HL-60 (cell line): Measurements from ENCODE around the gene HIRA.

ENCODE experiments used
- DNase-seq, 2 experiments: peaks; one replicate each; pipeline ENCODE4 v3.0.0-alpha.2; 2010 to 2020; ENCODE audit warnings: low read depth in 1 of 2, low spot score in 1 of 2
- H3K27ac ChIP-seq: fragments of 250-450 bp; sonication (Bioruptor Pico); replicated peaks from 2 replicates; pipeline ENCODE4 v1.5.1; 2020; ENCODE audit warnings: mild to moderate bottlenecking, moderate library complexity
- H3K27me3 ChIP-seq: fragments of 250-450 bp; sonication (Bioruptor Pico); 2 replicates; pipeline ENCODE4 v1.5.1; 2021; ENCODE audit warnings: mild to moderate bottlenecking, moderate library complexity; ENCODE audit not compliant: insufficient read depth, poor library complexity, severe bottlenecking
- H3K4me3 ChIP-seq: replicated peaks from 2 replicates; pipeline ENCODE4 v1.5.1; 2011; ENCODE audit warnings: mild to moderate bottlenecking, control low read depth, low read length; ENCODE audit not compliant: insufficient read depth
- GABPA ChIP-seq: IDR thresholded peaks from 2 replicates; pipeline ENCODE4 v1.6.1; 2012; ENCODE audit warnings: low read depth
- POLR2AphosphoS5 ChIP-seq: IDR thresholded peaks from 2 replicates; pipeline ENCODE4 v1.6.1; 2012; ENCODE audit warnings: low read depth
- SPI1 ChIP-seq: IDR thresholded peaks from 2 replicates; pipeline ENCODE4 v1.6.1; 2012; ENCODE audit warnings: low read depth, mild to moderate bottlenecking, borderline replicate concordance
- TF ChIP-seq, protein P1 (sequence below): IDR thresholded peaks from 2 replicates; pipeline ENCODE4 v1.6.1; 2012; ENCODE audit warnings: low read depth; ENCODE audit not compliant: insufficient replicate concordance
- TF ChIP-seq, protein P2 (sequence below): IDR thresholded peaks from one replicate; pipeline ENCODE4 v1.5.1; 2011; ENCODE audit warnings: low read length, control low read depth, inconsistent platforms; ENCODE audit not compliant: insufficient read depth

HIRA gene

GRCh38 chr22:19456541-19456940, 25.0 kb upstream of the HIRA start:
- DNase-seq, result no peak
- Histone ChIP-seq H3K27me3 (no peaks in the 10 kb centered on the region), H3K27ac (no peak overlapping the region), H3K4me3 (no peak overlapping the region)
- TF ChIP-seq GABPA (no peak), SPI1 (no peak), POLR2AphosphoS5 (no peak)
- TF ChIP-seq, protein P1, sequence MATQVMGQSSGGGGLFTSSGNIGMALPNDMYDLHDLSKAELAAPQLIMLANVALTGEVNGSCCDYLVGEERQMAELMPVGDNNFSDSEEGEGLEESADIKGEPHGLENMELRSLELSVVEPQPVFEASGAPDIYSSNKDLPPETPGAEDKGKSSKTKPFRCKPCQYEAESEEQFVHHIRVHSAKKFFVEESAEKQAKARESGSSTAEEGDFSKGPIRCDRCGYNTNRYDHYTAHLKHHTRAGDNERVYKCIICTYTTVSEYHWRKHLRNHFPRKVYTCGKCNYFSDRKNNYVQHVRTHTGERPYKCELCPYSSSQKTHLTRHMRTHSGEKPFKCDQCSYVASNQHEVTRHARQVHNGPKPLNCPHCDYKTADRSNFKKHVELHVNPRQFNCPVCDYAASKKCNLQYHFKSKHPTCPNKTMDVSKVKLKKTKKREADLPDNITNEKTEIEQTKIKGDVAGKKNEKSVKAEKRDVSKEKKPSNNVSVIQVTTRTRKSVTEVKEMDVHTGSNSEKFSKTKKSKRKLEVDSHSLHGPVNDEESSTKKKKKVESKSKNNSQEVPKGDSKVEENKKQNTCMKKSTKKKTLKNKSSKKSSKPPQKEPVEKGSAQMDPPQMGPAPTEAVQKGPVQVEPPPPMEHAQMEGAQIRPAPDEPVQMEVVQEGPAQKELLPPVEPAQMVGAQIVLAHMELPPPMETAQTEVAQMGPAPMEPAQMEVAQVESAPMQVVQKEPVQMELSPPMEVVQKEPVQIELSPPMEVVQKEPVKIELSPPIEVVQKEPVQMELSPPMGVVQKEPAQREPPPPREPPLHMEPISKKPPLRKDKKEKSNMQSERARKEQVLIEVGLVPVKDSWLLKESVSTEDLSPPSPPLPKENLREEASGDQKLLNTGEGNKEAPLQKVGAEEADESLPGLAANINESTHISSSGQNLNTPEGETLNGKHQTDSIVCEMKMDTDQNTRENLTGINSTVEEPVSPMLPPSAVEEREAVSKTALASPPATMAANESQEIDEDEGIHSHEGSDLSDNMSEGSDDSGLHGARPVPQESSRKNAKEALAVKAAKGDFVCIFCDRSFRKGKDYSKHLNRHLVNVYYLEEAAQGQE, result no peak
- TF ChIP-seq, protein P2, sequence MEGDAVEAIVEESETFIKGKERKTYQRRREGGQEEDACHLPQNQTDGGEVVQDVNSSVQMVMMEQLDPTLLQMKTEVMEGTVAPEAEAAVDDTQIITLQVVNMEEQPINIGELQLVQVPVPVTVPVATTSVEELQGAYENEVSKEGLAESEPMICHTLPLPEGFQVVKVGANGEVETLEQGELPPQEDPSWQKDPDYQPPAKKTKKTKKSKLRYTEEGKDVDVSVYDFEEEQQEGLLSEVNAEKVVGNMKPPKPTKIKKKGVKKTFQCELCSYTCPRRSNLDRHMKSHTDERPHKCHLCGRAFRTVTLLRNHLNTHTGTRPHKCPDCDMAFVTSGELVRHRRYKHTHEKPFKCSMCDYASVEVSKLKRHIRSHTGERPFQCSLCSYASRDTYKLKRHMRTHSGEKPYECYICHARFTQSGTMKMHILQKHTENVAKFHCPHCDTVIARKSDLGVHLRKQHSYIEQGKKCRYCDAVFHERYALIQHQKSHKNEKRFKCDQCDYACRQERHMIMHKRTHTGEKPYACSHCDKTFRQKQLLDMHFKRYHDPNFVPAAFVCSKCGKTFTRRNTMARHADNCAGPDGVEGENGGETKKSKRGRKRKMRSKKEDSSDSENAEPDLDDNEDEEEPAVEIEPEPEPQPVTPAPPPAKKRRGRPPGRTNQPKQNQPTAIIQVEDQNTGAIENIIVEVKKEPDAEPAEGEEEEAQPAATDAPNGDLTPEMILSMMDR, result no peak

DNA sequence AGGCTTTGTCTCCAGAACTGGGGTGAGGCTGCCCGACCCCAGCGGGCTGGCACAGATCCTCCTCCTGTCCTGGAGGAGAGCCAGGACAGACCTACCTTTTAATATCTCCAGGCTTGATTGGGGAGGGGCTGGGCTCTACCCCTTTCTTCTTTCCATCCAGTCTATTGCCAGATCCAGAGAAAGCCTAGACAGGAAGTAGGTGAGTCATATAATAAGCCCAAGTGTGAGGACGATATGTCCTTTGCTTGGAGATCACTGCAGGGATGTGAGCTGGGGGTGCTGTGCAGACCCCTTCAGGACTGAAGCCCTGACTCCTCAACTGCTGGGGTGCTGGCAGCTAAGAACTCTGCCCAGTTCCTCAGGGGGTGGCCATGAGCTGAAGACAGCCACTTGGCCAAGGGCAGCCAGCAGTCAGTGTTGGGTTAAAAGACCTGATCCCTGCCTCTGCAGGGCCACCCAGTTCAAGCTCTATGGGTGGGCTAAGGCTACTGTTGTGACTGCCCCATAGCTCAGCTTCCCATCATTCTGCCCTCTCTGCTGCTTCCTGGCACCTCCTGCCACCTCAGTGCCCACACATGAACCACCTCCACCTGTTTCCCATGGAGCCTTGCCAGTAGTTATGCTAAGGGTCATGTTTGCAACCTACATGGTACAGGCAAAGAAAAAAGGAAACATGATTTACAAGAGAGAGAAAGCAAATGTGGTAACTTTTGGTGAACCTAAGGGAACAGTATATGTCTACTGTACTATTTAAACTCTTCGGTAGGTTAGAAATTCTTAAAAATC, 24.2 kb upstream of the HIRA start:
- Histone ChIP-seq H3K27me3 (no peaks in the 10 kb centered on the region), H3K27ac (no peak overlapping the region), H3K4me3 (no peak overlapping the region)
- TF ChIP-seq GABPA, result no peak
- TF ChIP-seq, protein P2, result no peak
- TF ChIP-seq, protein P1, result no peak
- no peak for TF ChIP-seq POLR2AphosphoS5
- no peak for TF ChIP-seq SPI1
- DNase-seq, result no peak

GRCh38 chr22:19455033-19455432, 23.5 kb upstream of the HIRA start:
- TF ChIP-seq POLR2AphosphoS5 (no peak), GABPA (no peak), SPI1 (no peak)
- TF ChIP-seq, protein P2, result no peak
- TF ChIP-seq, protein P1, result no peak

More at GRCh38 chr22:19455033-19455432, 23.5 kb upstream of the HIRA start:
- no peak overlapping the region for H3K27ac ChIP-seq
- no peaks in the 10 kb centered on the region for H3K27me3 ChIP-seq
- no peak overlapping the region for H3K4me3 ChIP-seq
- no peak for DNase-seq
